Panc1 (cell line): ENCODE results near the gene SRGAP3. TPM values are rescaled to one million over a fixed set of nuclear protein-coding genes. Genes with fewer than 3 reads are reported as not detected.

Source experiments
- ATAC-seq: fragments of 200-7000 bp; cut with Tn5 transposase; 2 replicates; pipeline ENCODE4 v1.9.1; 2020; ENCODE audit warnings: mild to moderate bottlenecking, moderate library complexity
- BruUV-seq: library from RNA; stranded (reverse); fragments of 400-500 nt; replicated peaks from 2 replicates; lab custom pipeline; 2021; lab: Mats Ljungman, UMichigan
- CTCF ChIA-PET: fragments of 300-600 bp; sonication (Branson Sonifier 250); formaldehyde crosslinking; loops from one replicate; lab custom pipeline; 2022; ENCODE audit warnings: antibody characterized with exemption; lab: Charles Lee
- POLR2A ChIA-PET: fragments of 300-600 bp; sonication (Branson Sonifier 250); formaldehyde crosslinking; loops from one replicate; lab custom pipeline; 2022; ENCODE audit warnings: antibody characterized with exemption; lab: Charles Lee
- DNase-seq: peaks from one replicate; pipeline ENCODE4 v3.0.0-alpha.2; 2010; ENCODE audit warnings: low read depth, low spot score
- H3K27ac ChIP-seq: 2 replicates; pipeline ENCODE4 v1.5.1; 2011; ENCODE audit warnings: mild to moderate bottlenecking, low read length, inconsistent platforms
- H3K27me3 ChIP-seq: fragments of 200-500 bp; sonication (Bioruptor generic); 2 replicates; pipeline ENCODE4 v1.6.0; 2014; ENCODE audit warnings: low read length, inconsistent platforms; ENCODE audit not compliant: control insufficient read depth, insufficient read depth
- H3K36me3 ChIP-seq: fragments of 200-500 bp; sonication (Bioruptor generic); 2 replicates; pipeline ENCODE4 v1.5.1; 2014; ENCODE audit warnings: inconsistent platforms, mild to moderate bottlenecking, low read length, moderate library complexity; ENCODE audit not compliant: control insufficient read depth, insufficient read depth
- H3K4me1 ChIP-seq: 2 replicates; pipeline ENCODE4 v1.5.1; 2011; ENCODE audit warnings: inconsistent platforms, mild to moderate bottlenecking, low read length, moderate library complexity; ENCODE audit not compliant: control insufficient read depth, insufficient read depth
- H3K4me3 ChIP-seq, 2 experiments: 2 replicates each; pipeline ENCODE4 v1.5.1; 2011 to 2012; ENCODE audit warnings: low read depth in 2 of 2, low read length in 2 of 2, mild to moderate bottlenecking in 2 of 2, inconsistent platforms in 1 of 2, moderate library complexity in 1 of 2
- H3K9me3 ChIP-seq: fragments of 200-500 bp; sonication (Bioruptor generic); 2 replicates; pipeline ENCODE4 v1.5.1; 2014; ENCODE audit warnings: low read depth, mild to moderate bottlenecking, inconsistent platforms, low read length, moderate library complexity; ENCODE audit not compliant: control insufficient read depth, insufficient read depth
- CTCF ChIP-seq: fragments of 450-650 bp; IDR thresholded peaks from 2 replicates; pipeline ENCODE4 v1.5.1; 2017; ENCODE audit warnings: mild to moderate bottlenecking
- POLR2AphosphoS5 ChIP-seq: IDR thresholded peaks from 2 replicates; pipeline ENCODE4 v1.6.1; 2012; ENCODE audit warnings: mild to moderate bottlenecking, low read depth, low read length, moderate library complexity
- REST ChIP-seq, 2 experiments: IDR thresholded peaks; 2 replicates each; pipeline ENCODE4 v1.6.1; 2011 to 2012; ENCODE audit warnings: low read depth in 2 of 2, control low read depth in 1 of 2, low read length in 1 of 2, mild to moderate bottlenecking in 1 of 2, moderate library complexity in 1 of 2; ENCODE audit not compliant: insufficient read depth in 1 of 2
- SIN3A ChIP-seq: IDR thresholded peaks from 2 replicates; pipeline ENCODE4 v1.6.1; 2012; ENCODE audit warnings: low read depth, mild to moderate bottlenecking, low read length, moderate library complexity, borderline replicate concordance; ENCODE audit not compliant: insufficient read depth
- TCF7L2 ChIP-seq: IDR thresholded peaks from 2 replicates; pipeline ENCODE4 v1.6.1; 2011; ENCODE audit warnings: mild to moderate bottlenecking, low read depth, low read length, inconsistent platforms
- in situ Hi-C: cut with HindIII; loops from 2 replicates; pipeline ENCODE4 v1.10.0; 2016; ENCODE audit warnings: low sequenced_read_pairs, low pct_unique_long_range_greater_than_20kb
- intact Hi-C: fragments of 100-400 bp; cut with micrococcal nuclease; formaldehyde crosslinking; loops from one replicate; pipeline ENCODE4 v1.10.0; 2022; ENCODE audit not compliant: unreplicated experiment
- total RNA-seq: library from RNA; stranded (reverse); gene quantifications from one replicate; pipeline ENCODE4 v1.2.1, GENCODE V29; 2021; ENCODE audit not compliant: unreplicated experiment

Gene SRGAP3
- total RNA-seq, 1 experiment from 2014 or later: 0.82 TPM

- TF ChIP-seq REST (IDR thresholded peaks at IDR 0.05; ENCODE audit: insufficient read depth in 1 of 2, low read depth in 2 of 2, low read length in 1 of 2) (no peak), CTCF (no peak), SIN3A (no peak), TCF7L2 (no peak), POLR2AphosphoS5 (no peak)
- Histone ChIP-seq H3K27ac (no peak overlapping the region), H3K4me3 (no peak overlapping the region), H3K27me3 (no peaks in the 10 kb centered on the region), H3K9me3 (no peaks in the 10 kb centered on the region), H3K36me3 (no peaks in the 10 kb centered on the region), H3K4me1 (no peaks in the 10 kb centered on the region)
- intact Hi-C loops (no loop called here), in situ Hi-C loops (no loop called here)
- POLR2A ChIA-PET: no interaction called here
- ATAC-seq (no peak), DNase-seq (no peak)
- no TSS peak for BruUV-seq
- CTCF ChIA-PET: no interaction called here
Observed at GRCh38 chr3:9008550-9009255, 240.7 kb downstream of the SRGAP3 start.

- no TSS peak for BruUV-seq
- ATAC-seq (no peak), DNase-seq (no peak)
- no peaks in the 10 kb centered on the region for H3K27me3 ChIP-seq
- in situ Hi-C loops: no loop called here
- H3K9me3 ChIP-seq: no peaks in the 10 kb centered on the region
- H3K4me3 ChIP-seq: no peak overlapping the region
- H3K36me3 ChIP-seq: no peaks in the 10 kb centered on the region
- no peaks in the 10 kb centered on the region for H3K4me1 ChIP-seq
- no peak overlapping the region for H3K27ac ChIP-seq
- ChIA-PET POLR2A (no interaction called here), CTCF (no interaction called here)
- intact Hi-C loops: no loop called here
- TF ChIP-seq TCF7L2 (no peak), POLR2AphosphoS5 (no peak), REST (IDR thresholded peaks at IDR 0.05; ENCODE audit: insufficient read depth in 1 of 2, low read depth in 2 of 2, low read length in 1 of 2) (no peak), SIN3A (no peak), CTCF (no peak)
Observed at GRCh38 chr3:9007928-9008327, 241.5 kb downstream of the SRGAP3 start.
